GM12892 (cell line): Measurements from ENCODE around the gene SCART1.
"Not testable (repeated sequence)": the region's sequence is repeated elsewhere in the genome, so short reads cannot be mapped to it uniquely, and the experiment has no call there.

Experiments
- DNase-seq: peaks from one replicate; pipeline ENCODE4 v3.0.0; 2011; ENCODE audit not compliant: insufficient read length
- FAIRE-seq: peaks from 2 replicates; lab custom pipeline; 2011; peaks lifted over from hg19 to GRCh38; lab: Jason Lieb, UNC
- POLR2A ChIP-seq: IDR thresholded peaks from 2 replicates; pipeline ENCODE4 v1.6.1; 2011; ENCODE audit warnings: low read depth, low read length, control low read depth
- POLR2AphosphoS5 ChIP-seq: IDR thresholded peaks from 2 replicates; pipeline ENCODE4 v1.6.1; 2011; ENCODE audit warnings: low read depth, low read length, control low read depth
- TAF1 ChIP-seq: IDR thresholded peaks from 2 replicates; pipeline ENCODE4 v1.6.1; 2011; ENCODE audit warnings: low read depth, mild to moderate bottlenecking, control low read depth, low read length, borderline replicate concordance

Gene SCART1

DNA sequence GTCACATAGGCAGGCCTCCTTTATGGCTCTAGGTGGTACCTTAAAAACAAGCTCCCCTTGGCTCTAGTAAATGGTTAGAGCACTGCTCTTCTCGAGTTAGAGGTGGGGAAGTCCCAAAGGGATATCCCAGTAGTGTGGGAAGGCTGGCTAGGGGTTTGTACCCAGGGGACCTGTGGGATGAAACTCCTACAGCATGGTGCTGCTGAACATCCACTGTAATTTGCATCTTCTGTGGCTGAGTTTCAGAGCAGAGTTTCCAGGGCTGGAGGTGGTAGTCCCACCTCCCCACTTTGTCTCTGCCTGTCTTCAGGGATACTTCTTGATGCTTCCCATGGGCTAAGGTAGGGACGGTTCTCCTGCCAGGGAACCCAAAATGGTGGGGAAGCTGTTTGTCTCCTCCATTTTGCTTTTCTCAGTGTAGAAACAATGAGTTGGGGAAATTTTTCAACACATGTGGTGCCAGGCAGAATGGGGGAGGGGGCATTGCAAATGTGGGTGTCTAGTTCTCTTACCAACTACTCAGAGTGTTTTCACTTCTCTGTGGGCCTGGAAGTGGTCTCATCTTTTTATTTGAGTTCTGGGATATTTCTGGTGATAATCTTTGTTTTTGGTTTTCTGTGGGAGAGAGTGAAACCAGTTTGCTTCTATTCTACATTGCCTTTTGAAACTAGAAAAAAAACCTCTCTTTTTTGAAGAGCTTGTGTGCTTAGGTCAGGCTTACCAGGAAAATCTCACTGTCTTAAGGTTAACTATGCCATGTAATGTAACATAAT, 36.3 kb downstream of the SCART1 start:
- no peak for FAIRE-seq
- TF ChIP-seq POLR2AphosphoS5 = no peak
- no peak for DNase-seq

DNA sequence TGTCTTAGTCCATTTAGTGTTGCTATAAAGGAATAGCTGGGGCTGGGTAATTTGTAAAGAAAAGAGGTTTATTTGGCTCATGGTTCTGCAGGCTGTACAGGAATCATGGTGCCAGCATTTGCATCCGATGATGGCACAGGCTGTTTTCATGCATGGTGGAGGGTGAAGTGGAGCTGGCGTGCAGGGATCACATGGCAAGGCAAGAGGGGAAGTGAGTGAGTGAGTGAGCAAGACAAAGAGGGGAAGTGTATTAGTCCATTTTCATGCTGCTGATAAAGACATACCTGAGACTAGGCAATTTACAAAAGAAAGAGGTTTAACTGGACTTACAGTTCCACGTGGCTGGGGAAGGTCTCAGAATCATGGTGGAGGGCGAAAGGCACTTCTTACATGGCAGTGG, 39.8 kb downstream of the SCART1 start:
- FAIRE-seq, DNase-seq: not testable (repeated sequence)

DNA sequence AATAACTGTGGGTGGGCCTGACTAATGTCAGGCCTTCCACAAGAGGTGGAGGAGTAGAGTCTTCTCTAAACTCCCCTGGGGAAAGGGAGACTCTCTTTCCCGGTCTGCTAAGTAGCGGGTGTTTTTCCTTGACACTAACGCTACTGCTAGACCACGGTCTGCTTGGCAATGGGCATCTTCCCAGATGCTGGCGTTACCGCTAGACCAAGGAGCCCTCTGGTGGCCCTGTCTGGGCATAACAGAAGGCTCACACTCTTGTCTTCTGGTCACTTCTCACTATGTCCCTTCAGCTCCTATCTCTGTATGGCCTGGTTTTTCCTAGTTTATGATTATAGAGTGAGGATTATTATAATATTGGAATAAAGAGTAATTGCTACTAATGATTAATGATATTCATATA, 43.6 kb downstream of the SCART1 start:
- DNase-seq = not testable (repeated sequence)

DNA sequence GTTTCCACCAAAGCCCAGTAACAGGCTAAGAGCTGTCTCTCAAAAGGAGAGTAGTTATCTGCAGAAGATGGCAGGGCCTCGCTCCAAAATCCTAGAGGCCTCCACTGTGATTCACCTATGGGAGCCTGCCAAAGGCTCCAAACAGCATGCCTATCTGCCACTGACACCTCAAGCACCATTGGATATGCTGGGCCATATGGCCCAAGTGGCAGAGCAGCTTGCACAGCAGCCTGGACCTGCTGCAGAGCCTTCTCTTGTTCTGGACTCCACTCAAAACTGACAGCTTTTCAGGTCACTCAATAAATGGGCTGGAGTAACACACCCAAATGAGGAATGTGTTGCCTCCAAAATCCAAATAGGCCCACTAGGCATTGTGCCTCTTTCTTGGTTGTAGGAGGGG, 45.4 kb downstream of the SCART1 start:
- FAIRE-seq, DNase-seq: not testable (repeated sequence)

More for the DNA sequence above, 43.6 kb downstream of the SCART1 start:
- not testable (repeated sequence) for FAIRE-seq

DNA sequence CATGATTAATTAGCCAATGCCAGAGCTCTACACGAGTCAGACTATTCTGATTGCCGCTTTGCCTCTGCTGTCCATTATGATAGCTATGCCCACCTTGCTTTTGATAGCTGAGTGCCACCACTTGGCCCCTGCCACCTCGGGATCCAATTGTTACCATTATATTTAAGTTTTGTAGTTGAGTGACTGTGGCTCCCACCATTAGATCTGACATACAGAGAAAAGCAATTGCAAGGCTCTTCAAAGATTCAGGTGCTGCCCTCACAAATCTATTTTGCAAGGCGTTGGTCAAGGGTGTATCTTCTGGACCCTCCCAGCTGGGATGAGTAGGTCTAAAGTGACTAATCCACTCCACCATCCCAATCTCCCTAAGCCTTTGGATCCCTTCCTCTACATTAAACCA, 47.2 kb downstream of the SCART1 start:
- not testable (repeated sequence) for DNase-seq, FAIRE-seq

DNA sequence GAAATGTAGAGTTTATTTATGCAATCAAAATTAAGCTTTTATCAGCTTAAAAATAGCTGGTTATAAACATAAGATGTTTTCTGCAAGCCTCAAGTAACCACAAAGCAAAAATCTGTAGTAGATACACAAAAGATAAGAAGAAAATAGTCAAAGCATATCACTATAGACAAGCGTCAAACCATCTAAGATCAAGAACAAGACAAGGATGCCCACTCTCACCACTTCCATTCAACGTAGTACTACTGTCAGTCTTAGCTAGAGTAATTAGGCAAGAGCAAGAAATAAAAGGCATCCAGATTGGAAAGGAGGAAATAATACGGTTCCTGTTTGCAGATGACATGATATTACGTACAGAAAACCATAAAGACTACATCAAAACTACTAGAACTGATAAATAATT, 56.0 kb downstream of the SCART1 start:
- no peak for TF ChIP-seq TAF1
- no peak for TF ChIP-seq POLR2AphosphoS5
- no peak for TF ChIP-seq POLR2A
- DNase-seq (no peak), FAIRE-seq (no peak)

DNA sequence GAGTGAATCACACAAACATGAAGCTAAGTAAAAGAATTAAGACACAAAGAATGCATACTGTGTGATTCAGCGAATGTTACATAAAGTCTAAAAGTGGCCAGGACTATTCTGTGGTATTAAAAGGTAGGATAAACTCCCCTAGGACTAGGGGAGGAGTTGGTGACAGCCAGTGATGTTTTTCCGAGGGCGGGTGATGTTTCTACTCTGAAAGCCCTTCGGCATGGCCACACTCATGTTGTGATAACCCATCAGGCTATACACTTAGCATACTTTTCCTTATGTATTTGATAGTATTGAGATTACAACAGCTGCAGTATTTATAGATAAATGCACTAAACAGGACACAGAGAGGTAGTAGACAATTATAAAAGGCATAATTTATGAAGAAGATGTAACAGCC, 57.7 kb downstream of the SCART1 start:
- DNase-seq (no peak), FAIRE-seq (no peak)
- TF ChIP-seq TAF1 = no peak
- TF ChIP-seq POLR2A = no peak
- no peak for TF ChIP-seq POLR2AphosphoS5

DNA sequence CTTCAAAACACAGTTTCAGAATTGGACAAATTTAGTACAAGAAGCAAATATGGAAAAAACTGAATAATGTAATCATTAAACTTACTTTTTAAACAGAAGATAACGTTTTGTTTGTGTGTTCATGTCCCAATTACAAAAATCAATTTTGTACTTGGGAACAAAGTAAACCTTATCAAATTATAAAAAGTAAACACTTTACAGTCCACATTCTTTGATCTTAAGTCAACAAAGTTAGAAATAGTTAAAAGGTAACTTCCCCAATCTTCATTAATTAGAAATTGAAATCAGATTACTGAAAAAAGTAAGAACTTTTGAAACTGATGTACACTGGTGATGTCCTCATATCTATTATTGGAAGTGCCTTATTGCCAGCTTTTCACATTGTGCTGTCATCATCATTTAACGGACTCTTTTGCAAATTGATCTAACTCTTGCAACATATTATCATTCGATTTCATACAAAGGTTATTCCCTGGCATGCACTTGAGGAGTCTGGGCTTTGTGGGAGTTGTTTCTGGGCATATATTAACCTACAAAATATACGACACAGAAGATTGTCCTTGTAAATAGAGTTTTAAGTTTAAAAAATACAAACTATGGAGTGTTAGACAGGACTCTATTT, 58.3 kb downstream of the SCART1 start:
- FAIRE-seq = no peak
- TF ChIP-seq POLR2AphosphoS5 (no peak), POLR2A (no peak), TAF1 (no peak)

DNA sequence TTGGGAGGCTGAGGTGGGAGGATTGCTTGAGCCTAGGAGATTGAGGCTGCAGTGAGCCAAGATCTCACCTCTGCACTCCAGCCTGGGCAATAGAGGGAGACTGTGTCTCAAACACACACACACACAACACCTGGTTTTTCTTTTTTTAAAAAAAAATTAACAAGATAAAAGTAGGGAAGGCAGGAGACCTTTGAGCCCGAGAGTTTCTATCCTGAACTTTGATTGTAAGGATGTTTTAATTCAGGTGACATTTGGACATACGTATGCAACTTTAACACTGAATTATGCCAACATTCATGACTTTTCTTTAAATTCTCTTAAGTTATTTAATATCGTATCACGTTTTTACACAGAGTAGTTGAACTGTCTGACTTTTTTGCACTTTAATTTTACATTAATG, 61.7 kb downstream of the SCART1 start:
- no peak for DNase-seq
- TF ChIP-seq TAF1 (no peak), POLR2AphosphoS5 (no peak), POLR2A (no peak)
- no peak for FAIRE-seq

More for the DNA sequence above, 58.3 kb downstream of the SCART1 start:
- no peak for DNase-seq

DNA sequence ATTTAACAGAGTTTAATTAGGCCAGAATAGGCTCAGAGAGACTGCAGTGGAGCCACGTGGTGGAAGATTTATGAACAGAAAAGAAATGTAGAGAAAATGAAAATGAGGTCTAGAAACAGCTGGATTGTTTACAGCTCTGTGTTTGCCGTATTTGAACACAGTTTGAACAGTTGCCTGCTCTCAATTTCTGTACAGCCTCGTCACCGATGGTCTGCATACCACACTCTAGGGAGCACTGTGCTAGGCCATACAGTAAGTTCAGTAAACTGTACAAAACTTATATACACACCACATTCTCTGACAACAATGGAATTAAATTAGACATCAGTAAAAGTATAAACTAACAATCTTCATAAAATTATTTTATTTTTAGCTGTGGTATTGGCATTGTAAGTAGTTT, 62.3 kb downstream of the SCART1 start:
- FAIRE-seq (no peak), DNase-seq (no peak)
- TF ChIP-seq TAF1 (no peak), POLR2A (no peak), POLR2AphosphoS5 (no peak)

DNA sequence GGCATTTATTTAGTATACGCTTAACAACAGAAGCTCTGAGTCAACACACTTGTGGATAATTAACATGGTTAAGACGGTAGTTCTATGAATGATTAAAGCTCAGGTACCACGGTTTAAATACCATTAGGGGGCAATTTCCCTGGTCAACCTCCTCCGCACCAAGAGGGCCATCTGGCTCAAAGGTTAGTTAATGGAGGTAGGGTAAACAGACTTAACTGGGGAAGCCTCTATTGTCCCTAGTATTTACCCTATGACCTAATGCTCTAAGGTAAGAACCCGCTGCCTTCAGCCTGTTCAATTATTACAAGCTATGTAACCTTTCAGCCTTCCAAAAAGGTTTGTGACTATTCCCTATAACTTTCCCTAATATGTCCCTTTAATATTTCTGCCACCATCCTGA, 64.8 kb downstream of the SCART1 start:
- not testable (repeated sequence) for FAIRE-seq, DNase-seq
